WERI-Rb-1 (cell line): Measurements from ENCODE around the gene DGKQ.
A peak's percentile ranks its signal among the peaks of the same experiment; 100 is the strongest.

Experiments
- DNase-seq: peaks from one replicate; pipeline ENCODE4 v3.0.0-alpha.2; 2020
- H3K27ac ChIP-seq: fragments of 250-450 bp; sonication (Bioruptor Pico); 2 replicates; pipeline ENCODE4 v1.5.1; 2020; ENCODE audit warnings: mild to moderate bottlenecking, moderate library complexity
- H3K27me3 ChIP-seq: fragments of 250-450 bp; sonication (Bioruptor Pico); 2 replicates; pipeline ENCODE4 v1.5.1; 2021; ENCODE audit warnings: mild to moderate bottlenecking, low read depth, moderate library complexity; ENCODE audit not compliant: insufficient read depth, severe bottlenecking
- H3K36me3 ChIP-seq: fragments of 250-450 bp; sonication (Bioruptor Pico); 2 replicates; pipeline ENCODE4 v1.5.1; 2020; ENCODE audit warnings: mild to moderate bottlenecking, moderate library complexity
- H3K4me3 ChIP-seq: 2 replicates; pipeline ENCODE4 v1.5.1; 2011; ENCODE audit warnings: low read depth, mild to moderate bottlenecking, control low read depth, low read length
- H3K9me3 ChIP-seq: fragments of 250-450 bp; sonication (Bioruptor Pico); 2 replicates; pipeline ENCODE4 v1.5.1; 2021; ENCODE audit warnings: mild to moderate bottlenecking, moderate library complexity; ENCODE audit not compliant: severe bottlenecking
- CTCF ChIP-seq: IDR thresholded peaks from 2 replicates; pipeline ENCODE4 v1.5.1; 2011; ENCODE audit warnings: low read depth, mild to moderate bottlenecking, control low read depth, inconsistent platforms, low read length

Gene DGKQ

GRCh38 chr4:997375-998071 lies 24.2 kb upstream of the DGKQ start:
- Histone ChIP-seq H3K4me3 (peak overlapping the region; percentile 73), H3K9me3 (no peaks in the 10 kb centered on the region), H3K27ac (no peak overlapping the region), H3K27me3 (no peaks in the 10 kb centered on the region), H3K36me3 (no peaks in the 10 kb centered on the region)
- TF ChIP-seq CTCF: no peak
- DNase-seq: no peak

GRCh38 chr4:996997-997374 lies 23.6 kb upstream of the DGKQ start:
- H3K27ac ChIP-seq: no peak overlapping the region
- no peak for TF ChIP-seq CTCF
- no peak for DNase-seq
- H3K27me3 ChIP-seq: no peaks in the 10 kb centered on the region
- peak overlapping the region; percentile 1; the same call in 1 of the 2 replicates for H3K4me3 ChIP-seq
- no peaks in the 10 kb centered on the region for H3K36me3 ChIP-seq
- no peaks in the 10 kb centered on the region for H3K9me3 ChIP-seq

GRCh38 chr4:996030-996996 lies 22.9 kb upstream of the DGKQ start:
- no peak for TF ChIP-seq CTCF
- DNase-seq: no peak
- no peak overlapping the region for H3K27ac ChIP-seq
- H3K36me3 ChIP-seq: no peaks in the 10 kb centered on the region
- no peaks in the 10 kb centered on the region for H3K27me3 ChIP-seq
- H3K4me3 ChIP-seq: no peak overlapping the region
- H3K9me3 ChIP-seq: no peaks in the 10 kb centered on the region

- H3K27ac ChIP-seq: no peak overlapping the region
- no peaks in the 10 kb centered on the region for H3K27me3 ChIP-seq
- H3K4me3 ChIP-seq: no peak overlapping the region
- no peak for DNase-seq
- peaks cover 4% of the 10 kb centered on the region for H3K36me3 ChIP-seq
- no peak for TF ChIP-seq CTCF
- no peaks in the 10 kb centered on the region for H3K9me3 ChIP-seq
Observed at GRCh38 chr4:995311-996026, 22.1 kb upstream of the DGKQ start.

- no peaks in the 10 kb centered on the region for H3K9me3 ChIP-seq
- peaks cover 14% of the 10 kb centered on the region for H3K36me3 ChIP-seq
- TF ChIP-seq CTCF: peak; percentile 13; the same call in 1 of the 2 replicates
- no peak within 1 kb of the TSS for H3K4me3 ChIP-seq
- DNase-seq: peak; percentile 65
- H3K27me3 ChIP-seq: no peaks in the 10 kb centered on the region
- H3K27ac ChIP-seq: peak within 1 kb of the TSS; percentile 77
Observed at GRCh38 chr4:993111-994029, 20.0 kb upstream of the DGKQ start, which contains the start of gene SLC26A1. SLC26A1 (minus strand) TSS chr4:993404; CDS start chr4:991703, 1,701 bp downstream.
